Measurements from ENCODE around the gene PEX6.

The PEX6 gene

DNA sequence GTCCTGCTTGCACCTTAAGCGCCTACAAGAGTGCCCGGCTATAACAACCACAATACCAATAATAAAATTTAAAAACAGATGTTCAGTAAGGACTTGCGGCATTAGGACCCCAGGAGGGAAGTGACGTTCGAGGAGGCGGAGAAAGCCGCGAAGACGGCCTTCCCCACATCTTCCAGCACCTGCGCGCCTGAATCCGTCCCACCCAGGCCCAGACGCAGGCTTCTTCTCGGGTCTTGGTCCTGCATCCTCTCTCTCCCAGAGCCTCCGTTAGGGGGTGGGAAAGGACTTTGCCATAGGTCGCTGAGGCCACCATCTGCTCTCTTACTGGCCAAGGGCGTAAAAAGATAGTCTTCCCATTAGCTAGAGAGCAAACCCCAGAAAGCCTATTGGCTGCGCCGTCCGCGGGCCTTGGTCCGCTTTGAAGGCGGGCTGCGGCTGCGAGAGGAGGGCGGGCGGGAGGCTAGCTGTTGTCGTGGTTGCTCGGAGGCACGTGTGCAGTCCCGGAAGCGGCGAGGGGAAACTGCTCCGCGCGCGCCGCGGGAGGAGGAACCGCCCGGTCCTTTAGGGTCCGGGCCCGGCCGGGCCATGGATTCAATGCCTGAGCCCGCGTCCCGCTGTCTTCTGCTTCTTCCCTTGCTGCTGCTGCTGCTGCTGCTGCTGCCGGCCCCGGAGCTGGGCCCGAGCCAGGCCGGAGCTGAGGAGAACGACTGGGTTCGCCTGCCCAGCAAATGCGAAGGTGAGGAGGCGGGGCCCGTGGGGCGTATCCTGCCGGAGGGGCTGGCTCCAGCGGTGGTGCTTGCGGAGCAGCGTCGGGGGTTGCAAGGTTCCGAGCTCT, 49.8 kb downstream of the PEX6 start, which contains the start of gene CNPY3:
TSS of gene CNPY3 (plus strand) at position 495 of the 835 bp plus-strand sequence. CDS start at position 586, 91 bp downstream.
- DNase-seq = peak; percentile 95

DNA sequence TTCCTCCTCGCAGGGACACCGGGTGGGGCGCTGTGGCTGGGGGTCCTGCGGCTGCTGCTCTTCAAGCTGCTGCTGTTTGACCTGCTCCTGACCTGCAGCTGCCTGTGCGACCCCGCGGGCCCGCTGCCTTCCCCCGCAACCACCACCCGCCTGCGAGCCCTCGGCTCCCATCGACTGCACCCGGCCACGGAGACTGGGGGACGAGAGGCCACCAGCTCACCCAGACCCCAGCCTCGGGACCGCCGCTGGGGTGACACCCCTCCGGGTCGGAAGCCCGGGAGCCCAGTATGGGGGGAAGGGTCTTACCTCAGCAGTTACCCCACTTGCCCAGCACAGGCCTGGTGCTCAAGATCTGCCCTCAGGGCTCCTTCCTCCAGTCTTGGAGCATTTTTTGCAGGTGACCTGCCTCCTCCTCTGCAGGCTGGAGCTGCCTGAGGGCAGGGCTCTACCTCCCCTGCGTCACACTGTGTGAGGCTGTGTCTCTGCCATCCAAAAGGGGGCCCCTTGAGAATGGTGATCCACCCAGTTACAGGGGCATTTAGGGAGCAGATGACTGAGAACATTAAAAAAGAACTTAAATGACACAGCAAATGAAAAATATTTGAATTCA, 53.6 kb downstream of the PEX6 start:
- no peak for DNase-seq

- DNase-seq = no peak
Observed at GRCh38 chr6:42923666-42924065, 55.3 kb downstream of the PEX6 start.

GRCh38 chr6:42921801-42922200, 57.2 kb downstream of the PEX6 start:
- no peak for DNase-seq

DNA sequence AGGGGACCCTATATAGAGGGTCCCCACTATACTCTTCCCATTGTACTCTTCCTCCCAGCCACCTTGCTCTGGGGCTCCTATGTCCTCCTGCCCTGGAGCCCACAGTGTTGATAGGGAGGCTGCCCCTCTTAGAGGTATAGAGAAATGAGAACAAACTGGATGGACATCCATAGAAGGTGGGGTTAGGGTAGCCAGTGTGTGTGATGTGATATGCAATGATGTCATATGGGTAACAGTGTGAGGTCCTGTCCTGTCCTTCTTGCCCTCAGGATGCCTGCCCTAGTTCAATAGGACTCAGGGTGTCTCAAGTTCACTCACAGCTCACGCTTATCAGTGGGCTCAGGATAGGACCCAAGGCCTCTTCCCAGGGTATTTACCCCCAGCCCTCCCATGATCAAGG, 62.7 kb downstream of the PEX6 start:
- no peak for DNase-seq

GRCh38 chr6:42915732-42916131, 63.2 kb downstream of the PEX6 start, which contains the start of gene PTCRA:
Gene PTCRA (plus strand): TSS chr6:42916053. CDS start chr6:42916070, 17 bp downstream.
- no peak for DNase-seq

DNA sequence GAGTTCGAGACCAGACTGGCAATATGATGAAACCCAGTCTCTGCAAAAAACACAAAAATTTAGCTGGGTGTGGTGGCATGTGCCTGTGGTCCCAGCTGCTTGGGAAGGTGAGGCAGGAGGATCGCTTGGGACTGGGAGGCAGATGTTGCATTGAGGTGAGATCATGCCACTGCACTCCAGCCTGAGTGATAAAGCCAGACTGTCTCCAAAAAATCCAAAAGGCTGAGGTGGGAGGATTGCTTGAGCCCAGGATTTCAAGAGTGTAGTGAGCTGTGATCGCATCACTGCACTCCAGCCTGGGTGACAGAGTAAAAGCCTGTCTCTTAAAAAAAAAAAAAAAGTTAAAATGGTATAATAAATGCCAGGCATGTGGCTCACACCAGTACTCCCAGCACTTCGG, 64.4 kb downstream of the PEX6 start:
- DNase-seq = no peak
